IPS DF 4.7 (cell line): ENCODE data around the gene CHRNA7.
"Not testable (repeated sequence)": the region's sequence is repeated elsewhere in the genome, so short reads cannot be mapped to it uniquely, and the experiment has no call there.

Source experiments
- DNase-seq: peaks from one replicate; pipeline ENCODE4 v3.0.0-alpha.2; 2013; ENCODE audit warnings: low spot score; ENCODE audit errors: extremely low read depth

Gene CHRNA7

DNA sequence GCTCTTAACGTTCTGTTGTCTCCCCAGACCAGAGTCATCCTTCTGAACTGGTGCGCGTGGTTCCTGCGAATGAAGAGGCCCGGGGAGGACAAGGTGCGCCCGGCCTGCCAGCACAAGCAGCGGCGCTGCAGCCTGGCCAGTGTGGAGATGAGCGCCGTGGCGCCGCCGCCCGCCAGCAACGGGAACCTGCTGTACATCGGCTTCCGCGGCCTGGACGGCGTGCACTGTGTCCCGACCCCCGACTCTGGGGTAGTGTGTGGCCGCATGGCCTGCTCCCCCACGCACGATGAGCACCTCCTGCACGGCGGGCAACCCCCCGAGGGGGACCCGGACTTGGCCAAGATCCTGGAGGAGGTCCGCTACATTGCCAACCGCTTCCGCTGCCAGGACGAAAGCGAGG lies 137.6 kb downstream of the CHRNA7 start:
- not testable (repeated sequence) for DNase-seq

- DNase-seq, result not testable (repeated sequence)
Observed at GRCh38 chr15:32180579-32180978, 150.3 kb downstream of the CHRNA7 start.

GRCh38 chr15:32193780-32194179 lies 163.5 kb downstream of the CHRNA7 start:
- not testable (repeated sequence) for DNase-seq

- not testable (repeated sequence) for DNase-seq
Observed at GRCh38 chr15:32196206-32196605, 165.9 kb downstream of the CHRNA7 start.

- DNase-seq, result not testable (repeated sequence)
Observed at GRCh38 chr15:32198938-32199337, 168.6 kb downstream of the CHRNA7 start.

DNA sequence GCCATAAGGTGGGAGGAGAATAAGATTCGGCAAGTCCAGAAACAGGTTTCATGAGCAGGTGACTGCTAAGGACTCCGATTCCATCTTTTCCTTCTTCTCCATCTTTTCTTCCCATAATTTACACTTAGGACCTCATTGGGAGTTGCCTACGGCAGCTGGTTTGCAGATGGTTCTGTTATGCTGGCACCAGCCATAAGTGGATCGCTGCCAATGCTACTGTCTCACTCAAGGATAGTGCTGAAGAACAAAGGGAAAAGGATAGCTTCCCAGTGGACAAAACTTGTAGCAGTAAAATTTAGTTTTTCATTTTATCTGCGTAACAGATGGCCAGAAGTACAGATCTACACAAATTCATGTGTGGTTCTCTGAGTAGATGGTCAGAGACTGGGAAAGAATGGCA lies 178.8 kb downstream of the CHRNA7 start:
- not testable (repeated sequence) for DNase-seq

- no peak for DNase-seq
Observed at GRCh38 chr15:32218666-32219065, 188.4 kb downstream of the CHRNA7 start.
